OCI-LY1 (cell line): Measurements from ENCODE around the gene OSER1.

Source experiments
- H2AFZ ChIP-seq: fragments of 200-600 bp; sonication (generic), shearing (Covaris generic); 2 replicates; pipeline ENCODE4 v1.6.0; 2014; ENCODE audit warnings: antibody characterized with exemption, mild to moderate bottlenecking, low read length
- H3F3A ChIP-seq: fragments of 200-600 bp; sonication (generic), shearing (Covaris generic); 2 replicates; pipeline ENCODE4 v1.6.0; 2014; ENCODE audit warnings: mild to moderate bottlenecking, antibody characterized with exemption, low read length, moderate library complexity; ENCODE audit not compliant: insufficient read depth
- H3K27ac ChIP-seq: fragments of 200-600 bp; sonication (generic); 2 replicates; pipeline ENCODE4 v1.5.1; 2014; ENCODE audit warnings: low read length, mixed run types, mild to moderate bottlenecking, low read depth; ENCODE audit not compliant: poor library complexity, severe bottlenecking
- H3K27me3 ChIP-seq: fragments of 200-600 bp; sonication (generic); 2 replicates; pipeline ENCODE4 v1.6.0; 2014; ENCODE audit warnings: antibody characterized with exemption, mild to moderate bottlenecking, low read length, moderate library complexity; ENCODE audit not compliant: insufficient read depth
- H3K36me3 ChIP-seq: fragments of 200-600 bp; sonication (generic); 2 replicates; pipeline ENCODE4 v1.6.1; 2014; ENCODE audit warnings: mild to moderate bottlenecking, antibody characterized with exemption, low read length, moderate library complexity, mixed read lengths; ENCODE audit not compliant: insufficient read depth
- H3K4me1 ChIP-seq: fragments of 200-600 bp; sonication (generic); 2 replicates; pipeline ENCODE4 v1.5.1; 2014; ENCODE audit warnings: mild to moderate bottlenecking, low read length, moderate library complexity; ENCODE audit not compliant: insufficient read depth, severe bottlenecking
- H3K4me2 ChIP-seq: fragments of 200-600 bp; sonication (generic), shearing (Covaris generic); 2 replicates; pipeline ENCODE4 v1.6.1; 2014; ENCODE audit warnings: low read length
- H3K4me3 ChIP-seq: fragments of 200-600 bp; sonication (generic); 2 replicates; pipeline ENCODE4 v1.5.1; 2014; ENCODE audit warnings: low read length, low read depth, mild to moderate bottlenecking, mixed read lengths; ENCODE audit not compliant: poor library complexity, severe bottlenecking
- H3K79me2 ChIP-seq: fragments of 200-600 bp; shearing (Covaris generic); 2 replicates; pipeline ENCODE4 v1.6.1; 2016; ENCODE audit warnings: mixed run types, low read length, mixed read lengths; ENCODE audit not compliant: insufficient read depth
- H3K9ac ChIP-seq: fragments of 200-600 bp; sonication (generic), shearing (Covaris generic); 2 replicates; pipeline ENCODE4 v1.6.1; 2014; ENCODE audit warnings: mild to moderate bottlenecking, low read length, mixed read lengths
- H3K9me2 ChIP-seq: fragments of 200-600 bp; sonication (generic), shearing (Covaris generic); 2 replicates; pipeline ENCODE4 v1.6.1; 2014; ENCODE audit warnings: low read depth, mild to moderate bottlenecking, low read length, mixed read lengths
- H3K9me3 ChIP-seq: fragments of 200-600 bp; shearing (Covaris generic); 2 replicates; pipeline ENCODE4 v1.6.1; 2014; ENCODE audit warnings: low read length, mixed read lengths
- H4K20me1 ChIP-seq: fragments of 200-600 bp; sonication (generic), shearing (Covaris generic); 2 replicates; pipeline ENCODE4 v1.6.0; 2016; ENCODE audit warnings: mild to moderate bottlenecking, low read length; ENCODE audit not compliant: insufficient read depth
- EZH2 ChIP-seq: fragments of 200-600 bp; sonication (generic), shearing (Covaris generic); IDR thresholded peaks from 2 replicates; pipeline ENCODE4 v1.8.0; 2017; ENCODE audit warnings: borderline replicate concordance, mixed run types, mild to moderate bottlenecking, antibody characterized with exemption, low read length, moderate library complexity, mixed read lengths
- TF ChIP-seq, protein P1 (sequence below): fragments of 200-600 bp; sonication (generic), shearing (Covaris generic); IDR thresholded peaks from 2 replicates; pipeline ENCODE4 v1.5.1; 2017; ENCODE audit warnings: mild to moderate bottlenecking, antibody characterized with exemption, low read length, moderate library complexity, mixed read lengths

Gene OSER1

GRCh38 chr20:44187054-44187771, 23.4 kb downstream of the OSER1 start, which contains the start of gene JPH2:
TSS of gene JPH2 (minus strand) at chr20:44187188. CDS start at chr20:44186705, 483 bp downstream.
- peaks cover 6% of the 10 kb centered on the region for H3K27me3 ChIP-seq
- no peak within 1 kb of the TSS for H3K4me2 ChIP-seq

GRCh38 chr20:44186674-44187053, 23.9 kb downstream of the OSER1 start:
- Histone ChIP-seq H3K9ac (no peak overlapping the region), H3K27me3 (peaks cover 4% of the 10 kb centered on the region; the same call in 1 of the 2 replicates), H2AFZ (no peak overlapping the region), H3K27ac (no peak overlapping the region), H3K4me2 (no peak overlapping the region), H3K79me2 (no peaks in the 10 kb centered on the region), H3K4me1 (peaks cover 5% of the 10 kb centered on the region), H3F3A (no peaks in the 10 kb centered on the region), H3K9me3 (no peaks in the 10 kb centered on the region), H3K36me3 (no peaks in the 10 kb centered on the region), H4K20me1 (no peaks in the 10 kb centered on the region), H3K4me3 (no peak overlapping the region), H3K9me2 (no peaks in the 10 kb centered on the region)
- no peak for TF ChIP-seq EZH2
- TF ChIP-seq, protein P1, sequence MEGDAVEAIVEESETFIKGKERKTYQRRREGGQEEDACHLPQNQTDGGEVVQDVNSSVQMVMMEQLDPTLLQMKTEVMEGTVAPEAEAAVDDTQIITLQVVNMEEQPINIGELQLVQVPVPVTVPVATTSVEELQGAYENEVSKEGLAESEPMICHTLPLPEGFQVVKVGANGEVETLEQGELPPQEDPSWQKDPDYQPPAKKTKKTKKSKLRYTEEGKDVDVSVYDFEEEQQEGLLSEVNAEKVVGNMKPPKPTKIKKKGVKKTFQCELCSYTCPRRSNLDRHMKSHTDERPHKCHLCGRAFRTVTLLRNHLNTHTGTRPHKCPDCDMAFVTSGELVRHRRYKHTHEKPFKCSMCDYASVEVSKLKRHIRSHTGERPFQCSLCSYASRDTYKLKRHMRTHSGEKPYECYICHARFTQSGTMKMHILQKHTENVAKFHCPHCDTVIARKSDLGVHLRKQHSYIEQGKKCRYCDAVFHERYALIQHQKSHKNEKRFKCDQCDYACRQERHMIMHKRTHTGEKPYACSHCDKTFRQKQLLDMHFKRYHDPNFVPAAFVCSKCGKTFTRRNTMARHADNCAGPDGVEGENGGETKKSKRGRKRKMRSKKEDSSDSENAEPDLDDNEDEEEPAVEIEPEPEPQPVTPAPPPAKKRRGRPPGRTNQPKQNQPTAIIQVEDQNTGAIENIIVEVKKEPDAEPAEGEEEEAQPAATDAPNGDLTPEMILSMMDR: no peak

More at GRCh38 chr20:44187054-44187771, 23.4 kb downstream of the OSER1 start, which contains the start of gene JPH2:
- Histone ChIP-seq H3K79me2 (no peaks in the 10 kb centered on the region), H3K9me3 (no peaks in the 10 kb centered on the region), H2AFZ (no peak within 1 kb of the TSS), H3K4me3 (no peak within 1 kb of the TSS), H3K27ac (no peak within 1 kb of the TSS), H3K4me1 (peaks cover 5% of the 10 kb centered on the region), H3K9ac (no peak within 1 kb of the TSS), H4K20me1 (no peaks in the 10 kb centered on the region), H3K9me2 (no peaks in the 10 kb centered on the region), H3F3A (no peaks in the 10 kb centered on the region), H3K36me3 (no peaks in the 10 kb centered on the region)
- TF ChIP-seq, protein P1: no peak
- no peak for TF ChIP-seq EZH2

DNA sequence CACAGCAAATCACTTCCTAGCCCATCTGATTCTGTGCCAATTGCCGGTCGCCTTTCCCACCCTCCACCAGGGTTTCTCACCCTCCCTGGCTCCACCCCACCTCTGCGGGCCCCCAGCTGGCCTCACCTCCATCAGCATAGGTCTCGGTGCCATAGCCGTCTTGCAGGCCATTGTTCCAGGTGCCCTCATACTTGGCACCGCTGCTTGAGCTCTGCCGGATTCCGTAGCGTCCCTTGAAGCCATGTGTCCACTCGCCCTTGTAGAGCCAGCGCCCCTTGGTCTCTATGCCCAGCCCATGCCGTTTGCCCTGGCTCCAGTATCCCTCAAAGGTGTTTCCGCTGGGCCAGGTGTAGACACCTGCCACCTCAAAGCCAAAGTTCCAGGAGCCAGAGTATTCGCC, 24.4 kb downstream of the OSER1 start:
- Histone ChIP-seq H2AFZ (no peak overlapping the region), H3K79me2 (no peaks in the 10 kb centered on the region), H4K20me1 (no peaks in the 10 kb centered on the region), H3K4me3 (no peak overlapping the region), H3K27ac (no peak overlapping the region), H3K9me2 (no peaks in the 10 kb centered on the region), H3K36me3 (no peaks in the 10 kb centered on the region), H3F3A (no peaks in the 10 kb centered on the region), H3K9me3 (no peaks in the 10 kb centered on the region), H3K4me2 (no peak overlapping the region), H3K27me3 (peaks cover 4% of the 10 kb centered on the region; the same call in 1 of the 2 replicates), H3K4me1 (peaks cover 5% of the 10 kb centered on the region), H3K9ac (no peak overlapping the region)
- no peak for TF ChIP-seq EZH2
- TF ChIP-seq, protein P1: no peak
